ENCODE results near the gene WSCD2. TPM values are rescaled to one million over a fixed set of nuclear protein-coding genes. Genes with fewer than 3 reads are reported as not detected.
A peak's percentile ranks its signal among the peaks of the same experiment; 100 is the strongest.

Gene WSCD2
- total and polyA plus RNA-seq, 5 donors from 2014 or later = 0.23 to 2.3 (median 1.6) TPM

- Mint-ChIP-seq H3K36me3 (no peaks in the 10 kb centered on the region), H3K4me1 (peaks cover 0 to 2% (median 0%) of the 10 kb centered on the region in 4 donors), H3K27me3 (peaks cover 17% of the 10 kb centered on the region), H3K27ac (no peak overlapping the region), H3K4me3 (no peak overlapping the region), H3K9me3 (peaks cover 0 to 22% (median 7%) of the 10 kb centered on the region in 7 donors)
- H3K9me3 ChIP-seq (ENCODE audit: control insufficient read depth in 2 of 2, low read length in 2 of 2) = peaks cover 12 to 18% of the 10 kb centered on the region in 2 experiments
- DNase-seq (no peak), ATAC-seq (ENCODE audit: low read depth in 2 of 2) (no peak)
- H3K4me1 ChIP-seq (ENCODE audit: control insufficient read depth, insufficient read depth, low read length, poor library complexity, severe bottlenecking) = no peaks in the 10 kb centered on the region
- peaks cover 4% of the 10 kb centered on the region for H3K27me3 ChIP-seq (ENCODE audit: control insufficient read depth, insufficient read depth, low read length)
- no peaks in the 10 kb centered on the region for H3K36me3 ChIP-seq (ENCODE audit: control insufficient read depth, insufficient read depth, low read length)
- H3K4me3 ChIP-seq (ENCODE audit: low read depth, low read length) = no peak overlapping the region
- H3K27ac ChIP-seq (ENCODE audit: insufficient read depth, low read length, poor library complexity, severe bottlenecking) = no peak overlapping the region
These were observed 37.4 kb upstream of the WSCD2 start for GRCh38 chr12:108091679-108092051.

- peaks cover 0 to 2% (median 0%) of the 10 kb centered on the region in 4 donors for H3K4me1 Mint-ChIP-seq
- no peak for DNase-seq
- no peak overlapping the region for H3K27ac ChIP-seq (ENCODE audit: insufficient read depth, low read length, poor library complexity, severe bottlenecking)
- no peaks in the 10 kb centered on the region for H3K4me1 ChIP-seq (ENCODE audit: control insufficient read depth, insufficient read depth, low read length, poor library complexity, severe bottlenecking)
- no peak for ATAC-seq (ENCODE audit: low read depth in 2 of 2)
- H3K27me3 ChIP-seq (ENCODE audit: control insufficient read depth, insufficient read depth, low read length) = peaks cover 5% of the 10 kb centered on the region
- H3K36me3 Mint-ChIP-seq = no peaks in the 10 kb centered on the region
- no peaks in the 10 kb centered on the region for H3K36me3 ChIP-seq (ENCODE audit: control insufficient read depth, insufficient read depth, low read length)
- no peak overlapping the region for H3K4me3 Mint-ChIP-seq
- H3K4me3 ChIP-seq (ENCODE audit: low read depth, low read length) = no peak overlapping the region
- H3K27ac Mint-ChIP-seq = no peak overlapping the region
- peaks cover 22% of the 10 kb centered on the region for H3K27me3 Mint-ChIP-seq
- H3K9me3 Mint-ChIP-seq = peaks cover 0 to 9% (median 4%) of the 10 kb centered on the region in 7 donors
- peaks cover 2 to 8% of the 10 kb centered on the region in 2 experiments for H3K9me3 ChIP-seq (ENCODE audit: control insufficient read depth in 2 of 2, low read length in 2 of 2)
These were observed 35.9 kb upstream of the WSCD2 start for GRCh38 chr12:108093209-108093608.

DNA sequence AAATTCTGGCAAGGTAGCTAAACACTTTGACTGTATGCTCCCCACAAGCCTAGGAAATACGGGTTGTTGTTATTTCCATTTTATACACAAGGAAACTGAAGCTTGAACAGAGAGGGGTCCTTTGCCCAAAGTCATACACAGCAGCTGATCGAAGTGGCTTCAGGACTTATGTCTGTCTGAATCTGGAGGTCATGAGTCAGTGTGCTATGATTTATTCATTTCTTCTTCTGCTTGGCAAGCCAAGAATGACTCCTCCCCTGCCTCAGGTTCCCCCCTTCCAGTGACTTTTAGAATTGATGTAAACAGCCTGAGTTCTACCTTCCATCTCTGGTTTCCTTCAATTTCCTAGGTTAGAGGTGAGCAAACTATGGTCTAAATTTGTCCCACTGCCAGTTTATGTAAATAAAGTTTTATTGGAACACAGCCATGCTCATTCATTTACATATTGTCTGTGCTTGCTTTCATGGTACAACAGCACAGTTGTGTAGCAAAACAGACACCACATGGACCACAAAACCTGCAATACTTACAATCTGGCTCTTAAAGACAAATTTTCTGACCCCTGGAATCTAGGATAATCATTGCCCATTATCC lies 34.9 kb upstream of the WSCD2 start:
- peaks cover 0 to 6% (median 0%) of the 10 kb centered on the region in 7 donors for H3K9me3 Mint-ChIP-seq
- H3K36me3 ChIP-seq (ENCODE audit: control insufficient read depth, insufficient read depth, low read length) = no peaks in the 10 kb centered on the region
- H3K4me1 Mint-ChIP-seq = peaks cover 0 to 2% (median 0%) of the 10 kb centered on the region in 4 donors
- H3K36me3 Mint-ChIP-seq = no peaks in the 10 kb centered on the region
- H3K9me3 ChIP-seq (ENCODE audit: control insufficient read depth in 2 of 2, low read length in 2 of 2) = no peaks in the 10 kb centered on the region
- H3K27ac Mint-ChIP-seq = no peak overlapping the region
- no peaks in the 10 kb centered on the region for H3K4me1 ChIP-seq (ENCODE audit: control insufficient read depth, insufficient read depth, low read length, poor library complexity, severe bottlenecking)
- H3K4me3 Mint-ChIP-seq = no peak overlapping the region
- ATAC-seq (ENCODE audit: low read depth in 2 of 2) = no peak
- H3K27me3 ChIP-seq (ENCODE audit: control insufficient read depth, insufficient read depth, low read length) = peaks cover 5% of the 10 kb centered on the region
- peaks cover 23% of the 10 kb centered on the region for H3K27me3 Mint-ChIP-seq
- H3K27ac ChIP-seq (ENCODE audit: insufficient read depth, low read length, poor library complexity, severe bottlenecking) = no peak overlapping the region
- no peak overlapping the region for H3K4me3 ChIP-seq (ENCODE audit: low read depth, low read length)
- no peak for DNase-seq

DNA sequence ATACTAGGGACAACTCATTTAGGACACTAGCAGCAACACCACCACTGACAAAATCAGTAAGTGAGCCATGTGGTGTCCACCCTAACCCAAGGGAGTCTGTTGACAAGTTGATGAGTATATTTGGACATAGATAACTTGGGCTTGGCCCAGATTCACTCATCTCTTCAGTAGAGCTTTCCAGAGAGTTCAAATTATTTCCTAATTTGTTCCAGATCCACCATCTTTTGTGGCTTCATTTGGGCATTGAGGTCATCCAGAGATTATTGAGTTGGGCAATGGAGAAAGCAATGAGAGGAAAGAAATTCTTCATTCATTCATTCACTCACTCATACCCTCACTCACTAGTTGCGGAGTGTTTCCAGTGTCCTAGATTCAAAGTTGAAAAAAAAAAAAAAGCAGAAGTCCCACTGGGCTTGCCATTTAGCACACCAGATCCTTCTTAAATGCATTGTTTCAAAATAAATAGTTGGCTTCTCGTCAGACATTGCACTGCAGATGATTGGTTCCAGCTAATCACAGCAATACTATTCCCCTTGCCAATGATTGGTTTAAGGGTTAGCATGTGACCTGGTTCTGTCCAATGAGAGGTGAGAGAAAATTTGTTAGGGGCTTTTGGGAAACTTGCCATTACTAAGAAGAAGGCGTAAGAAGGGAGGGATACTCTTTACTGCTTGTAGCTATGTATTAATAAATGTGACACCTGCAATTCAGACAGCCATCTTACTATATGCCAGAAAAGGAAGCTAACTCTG lies 31.8 kb upstream of the WSCD2 start:
- no peak overlapping the region for H3K4me3 Mint-ChIP-seq
- Histone ChIP-seq H3K36me3 (ENCODE audit: control insufficient read depth, insufficient read depth, low read length) (no peaks in the 10 kb centered on the region), H3K9me3 (ENCODE audit: control insufficient read depth in 2 of 2, low read length in 2 of 2) (no peaks in the 10 kb centered on the region), H3K4me3 (ENCODE audit: low read depth, low read length) (no peak overlapping the region), H3K4me1 (ENCODE audit: control insufficient read depth, insufficient read depth, low read length, poor library complexity, severe bottlenecking) (no peaks in the 10 kb centered on the region), H3K27me3 (ENCODE audit: control insufficient read depth, insufficient read depth, low read length) (peaks cover 4% of the 10 kb centered on the region), H3K27ac (ENCODE audit: insufficient read depth, low read length, poor library complexity, severe bottlenecking) (no peak overlapping the region)
- no peak overlapping the region for H3K27ac Mint-ChIP-seq
- no peaks in the 10 kb centered on the region for H3K4me1 Mint-ChIP-seq
- DNase-seq (no peak), ATAC-seq (ENCODE audit: low read depth in 2 of 2) (no peak)
- H3K9me3 Mint-ChIP-seq = peaks cover 0 to 3% (median 0%) of the 10 kb centered on the region in 7 donors
- H3K36me3 Mint-ChIP-seq = no peaks in the 10 kb centered on the region
- peaks cover 15% of the 10 kb centered on the region for H3K27me3 Mint-ChIP-seq

DNA sequence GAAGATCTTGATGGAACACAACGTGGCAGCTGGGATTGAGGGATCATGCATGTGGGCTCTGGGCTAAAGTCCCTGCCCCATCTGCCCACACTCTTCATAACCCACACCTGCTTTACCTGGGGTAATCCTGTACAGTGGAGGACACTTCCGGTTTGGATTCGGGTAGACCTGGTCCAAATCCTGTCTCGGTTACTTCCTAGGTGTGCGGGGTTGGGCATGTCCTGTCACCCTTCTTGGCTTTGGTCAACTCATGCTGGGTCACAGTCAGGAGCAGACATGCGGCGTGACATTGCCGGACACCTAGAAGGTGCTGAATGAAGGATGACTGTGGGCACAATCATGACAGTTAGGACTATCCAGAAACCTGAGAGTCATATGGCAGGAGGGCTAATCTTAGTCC lies 30.7 kb upstream of the WSCD2 start:
- Mint-ChIP-seq H3K27ac (no peak overlapping the region), H3K9me3 (peaks cover 0 to 3% (median 0%) of the 10 kb centered on the region in 7 donors), H3K4me3 (no peak overlapping the region), H3K27me3 (peaks cover 9% of the 10 kb centered on the region), H3K36me3 (no peaks in the 10 kb centered on the region), H3K4me1 (no peaks in the 10 kb centered on the region)
- H3K27ac ChIP-seq (ENCODE audit: insufficient read depth, low read length, poor library complexity, severe bottlenecking) = no peak overlapping the region
- DNase-seq (no peak), ATAC-seq (ENCODE audit: low read depth in 2 of 2) (no peak)
- H3K27me3 ChIP-seq (ENCODE audit: control insufficient read depth, insufficient read depth, low read length) = peaks cover 4% of the 10 kb centered on the region
- H3K36me3 ChIP-seq (ENCODE audit: control insufficient read depth, insufficient read depth, low read length) = no peaks in the 10 kb centered on the region
- H3K4me3 ChIP-seq (ENCODE audit: low read depth, low read length) = no peak overlapping the region
- H3K4me1 ChIP-seq (ENCODE audit: control insufficient read depth, insufficient read depth, low read length, poor library complexity, severe bottlenecking) = no peaks in the 10 kb centered on the region
- H3K9me3 ChIP-seq (ENCODE audit: control insufficient read depth in 2 of 2, low read length in 2 of 2) = no peaks in the 10 kb centered on the region

DNA sequence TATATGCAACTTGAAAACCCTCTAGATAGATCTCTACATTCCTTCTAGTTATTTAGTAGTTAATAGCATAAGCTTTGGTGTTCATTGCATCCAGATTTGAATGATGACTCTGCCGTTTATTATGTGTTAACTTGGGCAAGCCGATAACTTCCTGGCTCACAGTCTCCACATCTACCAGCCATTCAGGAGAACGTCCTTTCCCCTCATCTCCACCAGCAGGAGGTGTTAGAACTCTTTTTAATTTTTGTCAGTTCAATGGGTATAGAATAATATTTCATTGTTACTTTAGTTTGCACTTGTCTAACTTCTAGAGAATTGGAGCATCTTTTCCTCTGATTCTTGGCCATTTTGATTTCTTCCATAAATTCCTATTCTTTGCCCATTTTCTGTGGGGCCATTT lies 30.0 kb upstream of the WSCD2 start:
- no peaks in the 10 kb centered on the region for H3K4me1 Mint-ChIP-seq
- no peak overlapping the region for H3K27ac Mint-ChIP-seq
- no peak for ATAC-seq (ENCODE audit: low read depth in 2 of 2)
- no peaks in the 10 kb centered on the region for H3K36me3 ChIP-seq (ENCODE audit: control insufficient read depth, insufficient read depth, low read length)
- H3K27me3 ChIP-seq (ENCODE audit: control insufficient read depth, insufficient read depth, low read length) = peaks cover 4% of the 10 kb centered on the region
- DNase-seq = peak in 2 of 3 donors; percentile 8 to 10
- H3K36me3 Mint-ChIP-seq = no peaks in the 10 kb centered on the region
- no peak overlapping the region for H3K27ac ChIP-seq (ENCODE audit: insufficient read depth, low read length, poor library complexity, severe bottlenecking)
- no peak overlapping the region for H3K4me3 ChIP-seq (ENCODE audit: low read depth, low read length)
- H3K9me3 Mint-ChIP-seq = no peaks in the 10 kb centered on the region
- no peaks in the 10 kb centered on the region for H3K4me1 ChIP-seq (ENCODE audit: control insufficient read depth, insufficient read depth, low read length, poor library complexity, severe bottlenecking)
- H3K27me3 Mint-ChIP-seq = peaks cover 9% of the 10 kb centered on the region
- H3K4me3 Mint-ChIP-seq = no peak overlapping the region
- H3K9me3 ChIP-seq (ENCODE audit: control insufficient read depth in 2 of 2, low read length in 2 of 2) = no peaks in the 10 kb centered on the region

DNA sequence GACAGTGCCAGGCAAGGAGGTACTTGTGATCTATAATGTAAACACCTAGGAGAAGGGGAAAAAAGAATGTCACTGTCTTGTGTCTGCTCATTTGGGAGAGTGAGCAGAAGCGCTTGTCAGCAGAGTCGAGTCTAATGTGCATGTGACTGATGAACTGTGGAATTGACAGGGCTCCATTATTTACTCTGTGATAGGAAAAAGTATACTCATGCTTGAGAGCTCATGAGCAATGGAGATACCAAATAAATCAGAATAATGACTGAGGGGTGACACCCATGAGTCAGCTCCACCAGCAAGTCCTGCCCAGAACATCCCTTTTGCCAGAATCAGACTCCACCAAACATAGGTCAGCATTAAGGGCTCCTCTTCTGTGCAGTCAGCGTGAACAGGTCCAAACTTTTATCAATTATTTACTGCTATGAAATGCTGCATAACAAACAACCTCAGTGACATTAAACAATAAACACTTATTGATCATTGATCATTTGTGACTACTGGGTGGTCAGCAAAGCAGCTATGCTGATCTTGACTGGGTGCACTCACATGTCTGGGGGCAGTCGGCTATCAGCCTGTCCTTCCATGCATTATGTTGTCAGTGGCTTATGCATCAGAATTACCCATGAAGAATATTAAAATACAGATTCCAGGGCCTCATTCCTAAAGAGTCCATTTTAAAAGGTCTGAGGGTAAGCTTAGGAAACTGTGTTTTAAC lies 29.2 kb upstream of the WSCD2 start:
- ATAC-seq (ENCODE audit: low read depth in 2 of 2) (no peak), DNase-seq (no peak)
- Histone ChIP-seq H3K27me3 (ENCODE audit: control insufficient read depth, insufficient read depth, low read length) (peaks cover 4% of the 10 kb centered on the region), H3K4me3 (ENCODE audit: low read depth, low read length) (no peak overlapping the region), H3K4me1 (ENCODE audit: control insufficient read depth, insufficient read depth, low read length, poor library complexity, severe bottlenecking) (no peaks in the 10 kb centered on the region), H3K27ac (ENCODE audit: insufficient read depth, low read length, poor library complexity, severe bottlenecking) (no peak overlapping the region), H3K36me3 (ENCODE audit: control insufficient read depth, insufficient read depth, low read length) (no peaks in the 10 kb centered on the region), H3K9me3 (ENCODE audit: control insufficient read depth in 2 of 2, low read length in 2 of 2) (no peaks in the 10 kb centered on the region)
- H3K27me3 Mint-ChIP-seq = peaks cover 9% of the 10 kb centered on the region
- H3K4me3 Mint-ChIP-seq = no peak overlapping the region
- no peak overlapping the region for H3K27ac Mint-ChIP-seq
- H3K36me3 Mint-ChIP-seq = no peaks in the 10 kb centered on the region
- H3K9me3 Mint-ChIP-seq = no peaks in the 10 kb centered on the region
- no peaks in the 10 kb centered on the region for H3K4me1 Mint-ChIP-seq
